ENCODE data around the gene EFCAB6.

- TF ChIP-seq POLR2A (IDR thresholded peaks at IDR 0.05; ENCODE audit: borderline replicate concordance, extremely low read depth, insufficient read depth, insufficient read length) = no peak
- TF ChIP-seq CTCF (IDR thresholded peaks at IDR 0.05 in 2 of 3, conservative IDR thresholded peaks at IDR 0.05 in 1 of 3; ENCODE audit: borderline replicate concordance in 1 of 3, insufficient read depth in 1 of 3, low read depth in 2 of 3, low read length in 2 of 3) = no peak
- TF ChIP-seq TCF7L2 (IDR thresholded peaks at IDR 0.05; ENCODE audit: borderline replicate concordance, extremely low read depth, insufficient read depth, insufficient read length) = no peak
Measured at GRCh38 chr22:43742154-43742950, 69.8 kb downstream of the EFCAB6 start.
